ENCODE data around the gene CMA1. TPM values are rescaled to one million over a fixed set of nuclear protein-coding genes. Genes with fewer than 3 reads are reported as not detected.
"Not testable (repeated sequence)": the region's sequence is repeated elsewhere in the genome, so short reads cannot be mapped to it uniquely, and the experiment has no call there.

Gene CMA1
- total RNA-seq, 1 experiment from 2014 or later: not detected

- Histone ChIP-seq H3K27ac (ENCODE audit: low read length) (no peak overlapping the region), H3K9me3 (ENCODE audit: control insufficient read depth, insufficient read depth, low read depth, low read length) (no peaks in the 10 kb centered on the region), H3K4me3 (ENCODE audit: low read depth in 2 of 2, low read length in 2 of 2) (no peak overlapping the region), H3K36me3 (ENCODE audit: control insufficient read depth, insufficient read depth, low read length) (no peaks in the 10 kb centered on the region), H3K4me1 (ENCODE audit: control insufficient read depth, insufficient read depth, low read length) (no peaks in the 10 kb centered on the region), H3K27me3 (ENCODE audit: control insufficient read depth, insufficient read depth, low read length) (no peaks in the 10 kb centered on the region; the same call in 1 of the 2 replicates)
- CTCF ChIA-PET: no interaction called here
- no TSS peak for BruUV-seq (replicated peaks)
- in situ Hi-C loops (cut with HindIII; ENCODE audit: low pct_unique_long_range_greater_than_20kb, low sequenced_read_pairs): no loop called here
- DNase-seq (ENCODE audit: low read depth, low spot score) (no peak), ATAC-seq (no peak)
- intact Hi-C loops (cut with micrococcal nuclease; ENCODE audit: unreplicated experiment): no loop called here
- POLR2A ChIA-PET: interaction anchor here (0.5 kb wide), 1 partner anchor 104 kb away, joined by 3 read pairs; no protein-coding TSS in a partner anchor
- TF ChIP-seq SIN3A (IDR thresholded peaks at IDR 0.05; ENCODE audit: borderline replicate concordance, insufficient read depth, low read depth, low read length) (no peak), REST (IDR thresholded peaks at IDR 0.05; ENCODE audit: insufficient read depth in 1 of 2, low read depth in 2 of 2, low read length in 1 of 2) (no peak)
Measured at GRCh38 chr14:24534286-24534685, 26.2 kb upstream of the CMA1 start.

GRCh38 chr14:24525877-24526620, 18.0 kb upstream of the CMA1 start:
- H3K9me3 ChIP-seq (ENCODE audit: control insufficient read depth, insufficient read depth, low read depth, low read length); POLR2A ChIA-PET; in situ Hi-C loops (cut with HindIII; ENCODE audit: low pct_unique_long_range_greater_than_20kb, low sequenced_read_pairs); ATAC-seq; H3K36me3 ChIP-seq (ENCODE audit: control insufficient read depth, insufficient read depth, low read length); H3K4me3 ChIP-seq (ENCODE audit: low read depth in 2 of 2, low read length in 2 of 2); CTCF ChIA-PET; intact Hi-C loops (cut with micrococcal nuclease; ENCODE audit: unreplicated experiment); H3K27me3 ChIP-seq (ENCODE audit: control insufficient read depth, insufficient read depth, low read length); H3K4me1 ChIP-seq (ENCODE audit: control insufficient read depth, insufficient read depth, low read length); DNase-seq (ENCODE audit: low read depth, low spot score); BruUV-seq (replicated peaks); H3K27ac ChIP-seq (ENCODE audit: low read length): not testable (repeated sequence)

- no peak overlapping the region for H3K27ac ChIP-seq (ENCODE audit: low read length)
- H3K4me1 ChIP-seq (ENCODE audit: control insufficient read depth, insufficient read depth, low read length): no peaks in the 10 kb centered on the region
- intact Hi-C loops (cut with micrococcal nuclease; ENCODE audit: unreplicated experiment): no loop called here
- BruUV-seq (replicated peaks): no TSS peak
- H3K9me3 ChIP-seq (ENCODE audit: control insufficient read depth, insufficient read depth, low read depth, low read length): no peaks in the 10 kb centered on the region
- no peak overlapping the region for H3K4me3 ChIP-seq (ENCODE audit: low read depth in 2 of 2, low read length in 2 of 2)
- H3K27me3 ChIP-seq (ENCODE audit: control insufficient read depth, insufficient read depth, low read length): no peaks in the 10 kb centered on the region
- no peak for DNase-seq (ENCODE audit: low read depth, low spot score)
- TF ChIP-seq POLR2AphosphoS5 (IDR thresholded peaks at IDR 0.05; ENCODE audit: low read depth, low read length) (no peak), SIN3A (IDR thresholded peaks at IDR 0.05; ENCODE audit: borderline replicate concordance, insufficient read depth, low read depth, low read length) (no peak), REST (IDR thresholded peaks at IDR 0.05; ENCODE audit: insufficient read depth in 1 of 2, low read depth in 2 of 2, low read length in 1 of 2) (no peak), TCF7L2 (IDR thresholded peaks at IDR 0.05; ENCODE audit: low read depth, low read length) (no peak), CTCF (IDR thresholded peaks at IDR 0.05) (no peak)
- in situ Hi-C loops (cut with HindIII; ENCODE audit: low pct_unique_long_range_greater_than_20kb, low sequenced_read_pairs): no loop called here
- ATAC-seq: no peak
- POLR2A ChIA-PET: no interaction called here
- CTCF ChIA-PET: no interaction called here
- H3K36me3 ChIP-seq (ENCODE audit: control insufficient read depth, insufficient read depth, low read length): no peaks in the 10 kb centered on the region
Measured at GRCh38 chr14:24518851-24519250, 10.8 kb upstream of the CMA1 start.
